Kasumi-1 (cell line): Measurements from ENCODE around the gene ARFGAP1.

Experiments
- DNase-seq, 2 experiments: peaks; one replicate each; lab custom pipeline; 2025; lab: John Stamatoyannopoulos, UW

ARFGAP1 gene

DNA sequence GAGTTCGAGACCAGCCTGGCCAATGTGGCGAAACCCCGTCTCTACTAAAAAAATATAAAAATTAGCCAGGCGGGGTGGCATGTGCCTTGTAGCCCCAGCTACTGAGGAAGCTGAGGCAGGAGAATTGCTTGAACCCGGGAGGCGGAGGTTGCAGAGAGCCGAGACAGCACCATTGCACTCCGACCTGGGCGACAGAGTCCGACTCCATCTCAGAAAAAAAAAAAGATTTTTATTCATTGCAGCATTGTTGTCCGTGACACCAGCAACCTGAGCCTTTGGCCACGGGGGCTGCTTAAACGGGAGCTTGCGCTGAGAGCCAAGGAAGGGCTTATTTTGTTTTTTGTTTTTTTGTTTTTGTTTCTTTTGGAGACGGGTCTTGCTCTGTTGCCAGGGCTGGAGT, 7.3 kb downstream of the ARFGAP1 start:
- no peak for DNase-seq

- DNase-seq = no peak
These were observed 7.8 kb downstream of the ARFGAP1 start for GRCh38 chr20:63280371-63280770.

- peak; percentile 22 to 51 for DNase-seq
These were observed 8.4 kb downstream of the ARFGAP1 start for GRCh38 chr20:63280929-63281545.

GRCh38 chr20:63281742-63282665, 9.4 kb downstream of the ARFGAP1 start:
- DNase-seq = no peak

GRCh38 chr20:63282946-63283345, 10.3 kb downstream of the ARFGAP1 start:
- no peak for DNase-seq

- no peak for DNase-seq
These were observed 10.9 kb downstream of the ARFGAP1 start for GRCh38 chr20:63283397-63284082.

DNA sequence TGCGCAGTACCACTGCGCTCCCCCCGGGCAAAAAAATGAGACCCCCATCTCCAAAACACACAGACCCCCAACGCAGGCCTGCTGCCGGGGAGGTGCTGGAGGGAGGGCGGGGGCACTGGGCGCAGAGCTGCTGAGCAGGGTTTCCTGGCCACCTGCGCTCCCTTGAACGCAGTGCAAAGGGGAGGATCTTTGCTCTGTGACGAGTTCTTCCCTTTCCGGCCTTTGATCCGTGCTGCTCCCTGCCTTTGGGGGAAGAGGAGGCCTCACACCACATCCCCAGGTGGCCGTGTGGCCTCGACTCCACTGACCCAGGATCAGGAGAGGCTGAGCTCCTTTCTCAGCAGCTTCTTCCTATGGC, 11.4 kb downstream of the ARFGAP1 start:
- DNase-seq = peak; percentile 78 to 88

- DNase-seq = peak; percentile 58 to 60
These were observed 11.9 kb downstream of the ARFGAP1 start for GRCh38 chr20:63284544-63284949.

- no peak for DNase-seq
These were observed 12.4 kb downstream of the ARFGAP1 start for GRCh38 chr20:63284981-63285524.

- DNase-seq = no peak
These were observed 13.3 kb downstream of the ARFGAP1 start for GRCh38 chr20:63285636-63286615.

DNA sequence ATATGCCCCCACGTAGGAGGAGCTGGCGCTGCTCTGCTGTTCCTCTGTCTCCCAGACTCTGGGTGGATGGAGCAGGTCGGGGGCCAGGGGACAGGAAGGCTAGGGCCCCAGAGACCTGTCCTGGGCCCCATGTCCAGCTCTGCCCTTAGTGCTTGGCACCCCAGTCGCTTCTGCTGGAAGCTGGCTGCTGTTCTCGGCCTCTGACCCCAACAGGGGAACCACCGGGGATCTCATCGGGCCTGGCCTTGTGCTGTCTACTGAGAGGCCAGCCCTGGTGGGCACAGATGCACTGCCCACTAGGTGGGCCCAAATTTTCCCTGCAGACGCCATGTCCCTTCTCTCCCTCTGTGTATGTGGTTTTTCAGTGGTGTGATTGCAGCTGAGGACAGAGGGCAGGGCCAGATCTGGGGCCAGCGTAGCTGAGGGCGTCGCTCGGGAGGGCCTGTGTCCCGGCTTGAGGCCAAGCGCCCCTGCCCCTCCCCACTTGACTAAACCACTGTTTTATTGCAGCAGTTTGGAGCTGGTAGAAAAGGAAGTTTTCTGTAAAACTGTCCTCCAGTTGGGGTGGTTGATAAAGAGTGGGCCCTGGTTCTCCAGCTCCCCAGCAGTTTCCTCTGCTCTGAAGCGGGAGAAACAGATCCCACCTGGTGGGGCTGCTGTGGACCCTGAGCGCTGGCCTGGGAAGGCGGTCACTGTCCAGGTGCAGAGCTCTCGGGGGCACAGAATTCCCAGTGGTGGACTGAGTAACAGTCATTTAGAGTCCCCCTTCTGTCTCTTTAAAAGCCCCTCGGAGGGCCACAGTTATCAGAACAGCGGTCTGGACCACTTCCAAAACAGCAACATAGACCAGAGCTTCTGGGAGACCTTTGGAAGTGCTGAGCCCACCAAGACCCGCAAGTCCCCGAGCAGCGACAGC, 14.4 kb downstream of the ARFGAP1 start:
- DNase-seq = no peak

DNA sequence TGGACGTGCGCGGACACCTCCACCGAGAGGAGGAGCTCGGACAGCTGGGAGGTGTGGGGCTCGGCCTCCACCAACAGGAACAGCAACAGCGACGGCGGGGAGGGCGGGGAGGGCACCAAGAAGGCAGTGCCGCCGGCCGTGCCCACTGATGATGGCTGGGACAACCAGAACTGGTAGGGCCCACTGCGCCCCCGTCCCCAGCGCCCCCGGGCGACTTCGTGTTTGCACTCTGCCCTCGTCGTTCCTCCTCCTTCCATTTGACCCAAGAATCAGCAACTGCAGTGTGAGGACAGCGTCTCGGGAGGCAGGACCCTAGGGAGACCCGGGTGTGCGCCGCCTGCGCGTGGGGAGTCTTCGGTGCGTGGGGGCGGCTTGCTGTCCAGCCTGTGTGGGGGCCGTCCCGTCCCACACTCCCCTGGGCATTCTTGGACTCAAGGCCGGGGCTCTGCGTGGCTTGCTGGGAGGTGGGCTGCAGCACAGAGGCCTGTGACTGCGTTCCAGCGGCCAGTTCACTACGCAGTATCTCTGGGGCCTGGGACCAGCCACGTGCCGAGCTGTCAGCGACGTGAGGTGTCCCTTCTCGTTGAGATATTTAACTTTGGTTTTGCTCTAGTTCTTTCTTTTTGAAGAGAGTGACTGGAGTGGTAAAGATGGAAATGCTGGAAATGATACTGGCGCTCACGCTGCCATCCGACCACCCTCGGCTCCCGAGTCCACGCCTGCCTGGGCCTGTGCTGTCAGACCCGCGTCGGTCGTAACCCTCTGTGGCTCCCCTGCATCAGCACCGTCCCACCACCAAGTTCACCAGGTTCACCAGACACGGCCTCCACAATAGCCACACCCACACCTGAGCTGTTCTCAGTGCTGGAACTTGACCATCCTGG, 15.3 kb downstream of the ARFGAP1 start:
- DNase-seq = no peak

GRCh38 chr20:63288581-63289251, 16.1 kb downstream of the ARFGAP1 start:
- no peak for DNase-seq

DNA sequence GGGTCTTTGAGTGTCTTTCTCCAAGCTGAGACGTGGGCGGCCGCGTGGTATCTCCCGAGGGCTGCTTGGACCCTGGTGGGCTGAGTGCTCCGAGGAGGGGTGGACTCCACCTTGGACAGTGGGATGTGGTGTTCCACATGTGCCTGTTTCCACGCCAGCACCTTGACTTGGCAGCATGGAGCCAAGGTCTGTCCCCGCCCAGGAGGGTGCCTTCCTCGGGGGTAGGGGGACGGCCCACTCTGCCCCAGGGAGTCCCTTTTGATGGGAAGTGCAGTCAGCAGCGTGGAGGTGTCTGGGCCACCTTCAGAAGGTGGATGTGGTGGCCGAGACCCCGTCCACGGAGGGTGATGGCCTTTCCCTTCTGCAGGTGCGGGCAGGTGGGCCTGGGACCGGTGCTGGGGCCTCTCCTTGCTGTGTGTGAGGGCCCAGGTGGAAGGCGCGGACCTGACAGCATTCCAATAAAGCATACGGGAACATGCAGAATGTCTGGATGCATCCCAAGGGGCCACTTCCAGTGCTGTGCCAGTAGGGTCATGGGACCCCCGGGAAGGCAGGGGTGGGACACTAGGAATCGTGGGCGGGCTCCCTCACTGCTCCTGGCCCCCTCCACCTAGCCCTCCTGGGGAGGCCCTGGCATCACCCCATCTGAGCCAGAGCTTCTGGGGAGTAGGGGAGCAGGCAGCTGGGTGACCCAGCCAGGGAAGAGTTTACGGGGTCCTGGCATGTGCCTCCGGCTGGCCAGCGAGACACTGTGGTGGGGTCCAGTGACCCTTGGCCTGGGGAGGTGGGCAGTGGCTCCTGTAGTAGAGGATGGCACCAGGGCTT, 16.9 kb downstream of the ARFGAP1 start:
- no peak for DNase-seq

DNA sequence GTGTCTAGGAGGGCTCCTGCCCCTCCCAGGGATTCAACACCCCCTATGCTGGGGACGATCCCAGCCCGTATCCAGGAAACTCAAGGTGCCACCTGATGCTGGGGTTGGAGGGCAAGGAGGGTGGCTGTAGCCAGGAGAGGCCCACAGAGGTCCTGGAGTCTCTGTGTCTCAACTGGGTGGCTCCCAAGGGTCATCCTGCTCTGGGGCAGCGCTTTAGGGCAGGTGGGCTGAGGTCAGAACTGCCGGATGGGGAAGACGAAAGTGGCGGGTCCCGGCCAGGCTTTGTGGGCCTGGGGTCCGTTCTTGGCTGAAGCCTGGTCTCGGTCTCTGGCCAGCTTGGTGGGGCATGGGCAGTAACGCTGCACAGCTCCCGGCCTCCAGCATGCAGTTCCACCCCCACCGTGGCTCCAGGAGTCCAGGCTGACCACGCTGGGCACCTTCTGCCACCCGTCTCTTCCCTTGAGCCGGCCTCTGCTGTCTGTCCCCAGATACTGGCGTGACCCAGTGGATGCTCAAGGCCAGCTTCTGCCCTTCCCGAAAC, 17.6 kb downstream of the ARFGAP1 start:
- no peak for DNase-seq

DNA sequence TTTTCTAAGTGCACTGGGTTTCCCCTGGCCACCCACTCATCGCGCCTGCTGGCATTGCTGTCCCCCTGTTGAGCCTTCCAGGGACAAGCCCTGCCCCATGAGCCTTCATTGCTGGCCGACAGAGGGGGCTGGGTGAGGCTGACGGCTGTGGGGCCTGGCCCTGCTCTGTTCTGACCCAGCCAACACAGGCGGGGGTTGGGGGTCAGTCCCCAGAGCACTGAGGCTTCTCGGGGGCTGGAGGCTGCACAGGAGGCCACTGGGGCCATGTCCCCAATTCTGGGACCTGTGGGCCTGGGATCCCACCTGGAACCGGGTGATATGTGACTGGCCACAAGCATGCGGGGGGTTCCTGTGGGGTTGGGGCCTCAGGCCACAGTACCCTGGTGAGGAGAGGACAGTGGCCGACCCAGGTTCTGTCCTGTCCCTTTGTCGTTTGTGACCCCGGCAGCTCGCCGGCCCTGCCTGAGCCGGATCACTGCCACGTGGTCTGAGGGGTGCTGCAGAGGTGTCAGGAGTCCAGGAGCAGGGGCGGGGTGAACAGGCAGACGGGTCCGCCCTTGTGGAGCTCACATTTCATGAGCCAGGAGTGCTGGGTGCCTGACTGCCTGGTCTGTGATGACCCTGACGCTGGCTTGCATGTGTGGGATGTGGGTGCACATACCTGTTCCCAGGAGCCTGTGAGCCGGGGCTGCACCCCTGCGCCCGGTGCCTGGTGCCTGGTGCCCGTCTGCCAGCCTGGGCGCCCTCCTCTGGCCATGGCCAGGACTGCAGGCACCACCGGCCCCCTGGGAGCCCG, 18.3 kb downstream of the ARFGAP1 start:
- peak; percentile 14 to 32 for DNase-seq

DNA sequence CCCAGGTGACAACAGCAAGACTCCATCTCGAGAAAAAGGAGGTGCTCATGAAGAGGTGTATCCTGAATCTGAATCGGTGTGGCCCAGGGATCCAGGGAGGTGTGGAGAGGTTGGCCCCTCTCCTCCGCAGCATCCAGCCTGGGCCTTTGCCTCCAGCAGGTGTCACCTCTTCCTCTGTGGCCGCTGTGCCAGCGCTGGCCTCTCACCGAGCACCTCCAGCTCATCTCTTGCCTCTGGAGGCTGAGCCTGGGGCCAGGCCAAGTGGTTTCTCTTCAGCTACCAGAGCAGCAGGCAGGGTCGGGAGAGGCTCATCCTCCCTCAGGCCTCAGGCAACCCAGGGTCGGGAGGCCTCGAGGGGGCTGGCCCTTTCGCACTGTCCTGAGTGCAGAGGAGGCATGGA, 19.2 kb downstream of the ARFGAP1 start:
- DNase-seq = no peak
